ENCODE data around the gene AARS1.

The AARS1 gene

DNA sequence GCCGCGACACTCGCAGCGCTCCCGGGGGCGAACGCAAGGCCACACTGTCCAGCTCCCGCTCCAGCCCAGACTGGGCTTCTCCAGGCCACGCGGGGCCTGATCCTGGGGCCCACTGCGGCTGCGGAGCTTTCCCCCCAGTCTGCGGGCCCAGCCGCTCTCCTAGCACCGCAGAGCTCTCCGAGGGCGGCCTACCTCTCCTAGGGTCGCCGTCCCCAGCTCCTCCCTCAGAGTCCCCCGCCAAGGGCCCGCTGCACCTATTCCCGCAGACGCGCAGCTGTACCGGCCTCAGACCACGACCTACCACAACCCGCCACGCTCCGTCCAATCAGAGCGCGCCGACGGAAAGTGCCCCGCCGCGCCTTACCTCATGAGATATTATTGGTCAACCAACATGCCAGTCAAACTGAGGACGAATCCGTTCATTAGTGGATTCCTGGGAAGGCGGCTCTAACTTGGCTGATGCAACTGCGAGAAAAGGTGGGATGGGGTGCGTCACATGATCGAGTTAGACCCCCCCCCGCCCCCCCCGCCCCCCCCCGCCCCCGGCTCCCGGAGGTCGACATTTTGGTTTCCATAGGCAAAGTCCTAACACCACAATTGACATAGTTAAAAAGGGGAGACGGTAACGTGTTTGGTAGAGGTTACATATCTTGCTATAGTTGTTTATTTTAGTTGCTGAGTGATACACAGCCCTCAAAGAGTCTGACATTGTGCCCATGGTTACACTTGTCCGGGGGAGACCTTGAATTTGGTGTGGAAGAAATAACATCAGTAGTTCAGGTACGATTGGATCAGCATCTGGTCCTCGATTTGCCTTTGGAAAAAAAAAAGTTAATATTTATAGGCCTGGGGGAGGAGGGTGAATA, at the start of gene AARS1:
Gene AARS1, minus strand, starts transcription at position 278 of the 866 bp plus-strand sequence. CDS start 6,743 bp downstream, outside the sequence.
- TF ChIP-seq RAD21 (IDR thresholded peaks at IDR 0.05; ENCODE audit: low read depth) (no peak), TAF1 (IDR thresholded peaks at IDR 0.05; ENCODE audit: low read depth) (peak; percentile 94), EP300 (IDR thresholded peaks at IDR 0.05; ENCODE audit: borderline replicate concordance) (no peak), TCF12 (IDR thresholded peaks at IDR 0.05; ENCODE audit: low read depth) (0 out of 2 replicates have a peak, but pooled peaks have one; percentile 11), CREB1 (IDR thresholded peaks at IDR 0.05; ENCODE audit: low read depth) (peak; percentile 52; the same call in 1 of the 2 replicates), EGR1 (IDR thresholded peaks at IDR 0.05) (no peak), NFIC (IDR thresholded peaks at IDR 0.05) (no peak), FOXM1 (IDR thresholded peaks at IDR 0.05; ENCODE audit: borderline replicate concordance, low read depth) (no peak), CEBPB (IDR thresholded peaks at IDR 0.05) (peak; percentile 69; the same call in 1 of the 2 replicates), TEAD4 (IDR thresholded peaks at IDR 0.05) (no peak), YY1 (IDR thresholded peaks at IDR 0.05; ENCODE audit: low read depth) (no peak), ZBTB7A (IDR thresholded peaks at IDR 0.05; ENCODE audit: low read depth) (peak; percentile 56; the same call in 1 of the 2 replicates)
- TF ChIP-seq, protein P1, sequence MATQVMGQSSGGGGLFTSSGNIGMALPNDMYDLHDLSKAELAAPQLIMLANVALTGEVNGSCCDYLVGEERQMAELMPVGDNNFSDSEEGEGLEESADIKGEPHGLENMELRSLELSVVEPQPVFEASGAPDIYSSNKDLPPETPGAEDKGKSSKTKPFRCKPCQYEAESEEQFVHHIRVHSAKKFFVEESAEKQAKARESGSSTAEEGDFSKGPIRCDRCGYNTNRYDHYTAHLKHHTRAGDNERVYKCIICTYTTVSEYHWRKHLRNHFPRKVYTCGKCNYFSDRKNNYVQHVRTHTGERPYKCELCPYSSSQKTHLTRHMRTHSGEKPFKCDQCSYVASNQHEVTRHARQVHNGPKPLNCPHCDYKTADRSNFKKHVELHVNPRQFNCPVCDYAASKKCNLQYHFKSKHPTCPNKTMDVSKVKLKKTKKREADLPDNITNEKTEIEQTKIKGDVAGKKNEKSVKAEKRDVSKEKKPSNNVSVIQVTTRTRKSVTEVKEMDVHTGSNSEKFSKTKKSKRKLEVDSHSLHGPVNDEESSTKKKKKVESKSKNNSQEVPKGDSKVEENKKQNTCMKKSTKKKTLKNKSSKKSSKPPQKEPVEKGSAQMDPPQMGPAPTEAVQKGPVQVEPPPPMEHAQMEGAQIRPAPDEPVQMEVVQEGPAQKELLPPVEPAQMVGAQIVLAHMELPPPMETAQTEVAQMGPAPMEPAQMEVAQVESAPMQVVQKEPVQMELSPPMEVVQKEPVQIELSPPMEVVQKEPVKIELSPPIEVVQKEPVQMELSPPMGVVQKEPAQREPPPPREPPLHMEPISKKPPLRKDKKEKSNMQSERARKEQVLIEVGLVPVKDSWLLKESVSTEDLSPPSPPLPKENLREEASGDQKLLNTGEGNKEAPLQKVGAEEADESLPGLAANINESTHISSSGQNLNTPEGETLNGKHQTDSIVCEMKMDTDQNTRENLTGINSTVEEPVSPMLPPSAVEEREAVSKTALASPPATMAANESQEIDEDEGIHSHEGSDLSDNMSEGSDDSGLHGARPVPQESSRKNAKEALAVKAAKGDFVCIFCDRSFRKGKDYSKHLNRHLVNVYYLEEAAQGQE (IDR thresholded peaks at IDR 0.05; ENCODE audit: low read depth) = no peak
- TF ChIP-seq, protein P2, sequence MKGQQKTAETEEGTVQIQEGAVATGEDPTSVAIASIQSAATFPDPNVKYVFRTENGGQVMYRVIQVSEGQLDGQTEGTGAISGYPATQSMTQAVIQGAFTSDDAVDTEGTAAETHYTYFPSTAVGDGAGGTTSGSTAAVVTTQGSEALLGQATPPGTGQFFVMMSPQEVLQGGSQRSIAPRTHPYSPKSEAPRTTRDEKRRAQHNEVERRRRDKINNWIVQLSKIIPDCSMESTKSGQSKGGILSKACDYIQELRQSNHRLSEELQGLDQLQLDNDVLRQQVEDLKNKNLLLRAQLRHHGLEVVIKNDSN (IDR thresholded peaks at IDR 0.05) = peak; percentile 87
- TF ChIP-seq, protein P3, sequence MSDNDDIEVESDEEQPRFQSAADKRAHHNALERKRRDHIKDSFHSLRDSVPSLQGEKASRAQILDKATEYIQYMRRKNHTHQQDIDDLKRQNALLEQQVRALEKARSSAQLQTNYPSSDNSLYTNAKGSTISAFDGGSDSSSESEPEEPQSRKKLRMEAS (IDR thresholded peaks at IDR 0.05) = peak; percentile 73

DNA sequence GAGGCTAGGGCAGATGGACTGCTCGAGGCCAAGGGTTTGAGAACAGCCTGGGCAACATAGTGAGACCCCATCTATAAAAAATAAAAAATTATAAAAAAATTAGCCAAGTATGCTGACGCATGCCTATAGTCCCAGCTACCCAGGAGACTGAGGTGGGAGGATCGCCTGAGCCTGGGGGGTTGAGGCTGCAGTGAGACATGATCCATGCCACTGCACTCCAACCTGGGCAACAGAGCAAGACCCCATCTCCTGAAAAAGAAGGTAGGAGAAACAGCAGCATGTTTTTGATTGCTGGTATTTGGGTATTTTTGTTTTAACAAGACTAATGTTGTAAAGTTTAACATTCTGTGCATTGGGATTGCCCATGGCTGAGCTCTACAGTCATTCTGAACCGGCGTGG, 48.5 kb upstream of the AARS1 start:
- TF ChIP-seq RAD21 (IDR thresholded peaks at IDR 0.05; ENCODE audit: low read depth) (no peak), TEAD4 (IDR thresholded peaks at IDR 0.05) (no peak), TAF1 (IDR thresholded peaks at IDR 0.05; ENCODE audit: low read depth) (no peak), FOXM1 (IDR thresholded peaks at IDR 0.05; ENCODE audit: borderline replicate concordance, low read depth) (no peak), NFIC (IDR thresholded peaks at IDR 0.05) (no peak), YY1 (IDR thresholded peaks at IDR 0.05; ENCODE audit: low read depth) (no peak), EGR1 (IDR thresholded peaks at IDR 0.05) (no peak), CEBPB (IDR thresholded peaks at IDR 0.05) (no peak), CREB1 (IDR thresholded peaks at IDR 0.05; ENCODE audit: low read depth) (no peak), TCF12 (IDR thresholded peaks at IDR 0.05; ENCODE audit: low read depth) (no peak), EP300 (IDR thresholded peaks at IDR 0.05; ENCODE audit: borderline replicate concordance) (no peak)
- TF ChIP-seq, protein P3 (IDR thresholded peaks at IDR 0.05) = no peak
- TF ChIP-seq, protein P1 (IDR thresholded peaks at IDR 0.05; ENCODE audit: low read depth) = no peak

DNA sequence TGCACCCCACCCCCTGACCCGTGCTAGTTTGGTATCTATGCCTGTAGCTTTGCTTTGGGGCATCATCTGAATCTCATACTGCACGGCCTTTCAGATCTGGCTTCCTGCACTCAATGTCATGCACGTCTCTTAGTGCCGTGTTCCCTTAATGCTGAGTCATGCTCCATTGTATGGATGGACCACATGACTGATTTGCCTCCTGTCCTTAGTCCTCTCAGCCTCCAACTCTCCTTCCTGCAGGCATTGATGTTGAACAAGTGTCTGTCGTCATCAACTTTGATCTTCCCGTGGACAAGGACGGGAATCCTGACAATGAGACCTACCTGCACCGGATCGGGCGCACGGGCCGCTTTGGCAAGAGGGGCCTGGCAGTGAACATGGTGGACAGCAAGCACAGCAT, 43.4 kb upstream of the AARS1 start:
- TF ChIP-seq, protein P2 (IDR thresholded peaks at IDR 0.05) = 0 out of 2 replicates have a peak, but pooled peaks have one; percentile 21

DNA sequence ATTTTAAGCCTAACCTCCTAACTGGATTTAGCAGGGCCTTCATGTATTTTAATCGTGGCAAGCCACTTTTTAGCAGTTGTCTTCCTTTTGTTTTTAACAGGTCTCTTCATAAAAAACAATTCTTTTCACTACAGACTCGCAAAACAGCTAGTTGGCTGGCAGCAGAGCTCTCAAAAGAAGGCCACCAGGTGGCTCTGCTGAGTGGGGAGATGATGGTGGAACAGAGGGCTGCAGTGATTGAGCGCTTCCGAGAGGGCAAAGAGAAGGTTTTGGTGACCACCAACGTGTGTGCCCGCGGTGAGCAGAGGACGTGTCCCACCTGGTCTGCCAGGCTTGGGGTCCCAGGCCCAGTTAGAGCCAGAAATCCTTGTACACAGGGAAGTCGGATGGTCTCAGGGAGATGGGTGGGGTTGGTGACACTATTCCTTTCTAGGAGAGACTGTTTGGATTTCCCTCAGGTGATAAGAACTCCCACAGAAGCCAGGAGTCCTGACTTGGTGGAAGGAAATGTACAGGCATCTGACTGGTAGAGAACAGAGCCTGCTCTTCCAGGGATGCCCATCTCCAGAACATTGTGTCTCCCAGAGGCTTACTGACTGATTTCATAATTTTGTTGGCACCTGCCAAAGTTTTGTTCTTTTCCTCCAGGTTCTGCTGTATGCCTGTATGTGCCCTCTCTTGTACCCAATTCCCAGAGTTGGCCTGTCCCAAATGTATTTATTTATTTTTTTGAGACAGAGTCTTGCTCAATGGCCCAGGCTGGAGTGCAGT, 42.5 kb upstream of the AARS1 start:
- TF ChIP-seq EGR1 (IDR thresholded peaks at IDR 0.05) = no peak
- TF ChIP-seq, protein P2 (IDR thresholded peaks at IDR 0.05) = no peak
- no peak for TF ChIP-seq TCF12 (IDR thresholded peaks at IDR 0.05; ENCODE audit: low read depth)
- no peak for TF ChIP-seq TEAD4 (IDR thresholded peaks at IDR 0.05)
- TF ChIP-seq, protein P3 (IDR thresholded peaks at IDR 0.05) = no peak
- TF ChIP-seq ZBTB7A (IDR thresholded peaks at IDR 0.05; ENCODE audit: low read depth) = no peak
- TF ChIP-seq RAD21 (IDR thresholded peaks at IDR 0.05; ENCODE audit: low read depth) = no peak; the same call in 1 of the 2 replicates
- TF ChIP-seq, protein P1 (IDR thresholded peaks at IDR 0.05; ENCODE audit: low read depth) = no peak
- TF ChIP-seq NFIC (IDR thresholded peaks at IDR 0.05) = no peak
- TF ChIP-seq FOXM1 (IDR thresholded peaks at IDR 0.05; ENCODE audit: borderline replicate concordance, low read depth) = no peak
- no peak for TF ChIP-seq TAF1 (IDR thresholded peaks at IDR 0.05; ENCODE audit: low read depth)
- TF ChIP-seq YY1 (IDR thresholded peaks at IDR 0.05; ENCODE audit: low read depth) = no peak
- no peak for TF ChIP-seq CREB1 (IDR thresholded peaks at IDR 0.05; ENCODE audit: low read depth)
- no peak for TF ChIP-seq CEBPB (IDR thresholded peaks at IDR 0.05)
- no peak for TF ChIP-seq EP300 (IDR thresholded peaks at IDR 0.05; ENCODE audit: borderline replicate concordance)

Data from Ishikawa (cell line).